Testis (tissue), 3 donors: ENCODE measurements around the gene FOXN3. TPM values are rescaled to one million over a fixed set of nuclear protein-coding genes. Genes with fewer than 3 reads are reported as not detected.

Experiments
- DNase-seq: peaks from one replicate; pipeline ENCODE4 v3.0.0-alpha.2; 2019
- H3K27ac ChIP-seq, 2 donors: fragments of 200-600 bp; sonication (generic); one replicate each; pipeline ENCODE4 v1.5.1; 2019
- H3K27me3 ChIP-seq: fragments of 200-600 bp; sonication (generic); one replicate; pipeline ENCODE4 v1.5.1; 2019
- H3K36me3 ChIP-seq: fragments of 200-600 bp; sonication (generic); one replicate; pipeline ENCODE4 v1.5.1; 2017; ENCODE audit warnings: low read depth; ENCODE audit errors: missing control alignments
- H3K4me1 ChIP-seq: fragments of 200-600 bp; sonication (generic); one replicate; pipeline ENCODE4 v1.5.1; 2019
- H3K4me3 ChIP-seq, 2 donors: fragments of 200-600 bp; sonication (generic); one replicate each; pipeline ENCODE4 v1.5.1; 2017 to 2019
- H3K9me3 ChIP-seq: fragments of 200-600 bp; sonication (generic); one replicate; pipeline ENCODE4 v1.5.1; 2017
- CTCF ChIP-seq, 3 experiments: fragments of 450-650 bp in 2 of 3; fragments of 200-600 bp in 1 of 3; sonication (generic) in 1 of 3; IDR thresholded peaks; one replicate each; pipeline ENCODE4 v1.5.1; 2016 to 2019; ENCODE audit warnings: antibody characterized with exemption in 3 of 3, mild to moderate bottlenecking in 2 of 3, moderate library complexity in 1 of 3
- POLR2A ChIP-seq: fragments of 450-650 bp; IDR thresholded peaks from one replicate; pipeline ENCODE4 v1.6.1; 2017; ENCODE audit warnings: antibody characterized with exemption, mild to moderate bottlenecking, moderate library complexity
- WGBS, 2 donors: methylation state at CpG; one replicate each; pipeline ENCODE4 v1.1.5; 2018; 5-methylcytosine and 5-hydroxymethylcytosine counted together
- intact Hi-C: fragments of 100-400 bp; cut with DNase I; formaldehyde crosslinking; loops from one replicate; pipeline ENCODE4 v1.15.1; 2023; ENCODE audit warnings: low total_unique reads
- polyA plus RNA-seq: library from polyadenylated mRNA; stranded (reverse); fragments of 350-450 nt; fragmentation: Illumina TruSeq; extraction: RNeasy Lipid Tissue Mini Kit (QIAGEN cat#74804); gene quantifications from one replicate; pipeline ENCODE4 v1.2.3, GENCODE V29; 2014; ENCODE audit warnings: low read depth, low replicate concordance; ENCODE audit not compliant: insufficient read depth
- total RNA-seq, 2 donors: library from RNA; depleted of rRNA; stranded (reverse); fragments of >200 nt; gene quantifications; one replicate each; pipeline ENCODE4 v1.2.3, GENCODE V29; 2016

FOXN3 gene
- total and polyA plus RNA-seq, 3 donors from 2014 or later: 40.7 to 103 (median 100) TPM

GRCh38 chr14:89268514-89268913 is 148.5 kb downstream of the FOXN3 start:
- Histone ChIP-seq H3K27me3 (no peaks in the 10 kb centered on the region), H3K4me1 (peaks cover 56% of the 10 kb centered on the region), H3K36me3 (no peaks in the 10 kb centered on the region), H3K4me3 (no peak overlapping the region), H3K9me3 (no peaks in the 10 kb centered on the region), H3K27ac (peak overlapping the region; percentile 64 to 74)
- intact Hi-C loops: no loop called here
- 39 to 84% methylated on average over 5 of the region's 5 CpGs for WGBS, 2 donors
- DNase-seq: peak; percentile 36
- TF ChIP-seq CTCF (IDR thresholded peaks at IDR 0.05): no peak
- TF ChIP-seq POLR2A: no peak

- Histone ChIP-seq H3K4me3 (no peak overlapping the region), H3K27me3 (no peaks in the 10 kb centered on the region), H3K36me3 (no peaks in the 10 kb centered on the region), H3K9me3 (no peaks in the 10 kb centered on the region), H3K4me1 (peaks cover 60% of the 10 kb centered on the region), H3K27ac (peak overlapping the region; percentile 64 to 74)
- no peak for DNase-seq
- intact Hi-C loops: no loop called here
- TF ChIP-seq CTCF (IDR thresholded peaks at IDR 0.05) (no peak), POLR2A (no peak)
- 88 to 90% methylated on average over 5 of the region's 5 CpGs for WGBS, 2 donors
Observed at GRCh38 chr14:89267656-89268055, 149.4 kb downstream of the FOXN3 start.

- peak overlapping the region; percentile 42 to 74 for H3K27ac ChIP-seq
- H3K4me1 ChIP-seq: peaks cover 65% of the 10 kb centered on the region
- H3K9me3 ChIP-seq: no peaks in the 10 kb centered on the region
- WGBS, 2 donors: 88% methylated on average over 7 of the region's 7 CpGs
- H3K27me3 ChIP-seq: no peaks in the 10 kb centered on the region
- H3K36me3 ChIP-seq: no peaks in the 10 kb centered on the region
- H3K4me3 ChIP-seq: no peak overlapping the region
- intact Hi-C loops: no loop called here
- no peak for DNase-seq
- no peak for TF ChIP-seq POLR2A
- TF ChIP-seq CTCF (IDR thresholded peaks at IDR 0.05): no peak
Observed at GRCh38 chr14:89267163-89267562, 149.9 kb downstream of the FOXN3 start.

GRCh38 chr14:89266754-89267153 is 150.3 kb downstream of the FOXN3 start:
- H3K4me1 ChIP-seq: peaks cover 69% of the 10 kb centered on the region
- WGBS, 2 donors: 90 to 91% methylated on average over 7 of the region's 7 CpGs
- H3K9me3 ChIP-seq: no peaks in the 10 kb centered on the region
- TF ChIP-seq CTCF (IDR thresholded peaks at IDR 0.05) (no peak), POLR2A (no peak)
- no peak overlapping the region for H3K4me3 ChIP-seq
- H3K27me3 ChIP-seq: no peaks in the 10 kb centered on the region
- intact Hi-C loops: no loop called here
- H3K27ac ChIP-seq: peak overlapping the region; percentile 11 to 66
- H3K36me3 ChIP-seq: no peaks in the 10 kb centered on the region
- no peak for DNase-seq

GRCh38 chr14:89265234-89265633 is 151.8 kb downstream of the FOXN3 start:
- H3K9me3 ChIP-seq: no peaks in the 10 kb centered on the region
- intact Hi-C loops: no loop called here
- DNase-seq: no peak

More at GRCh38 chr14:89265234-89265633, 151.8 kb downstream of the FOXN3 start:
- Histone ChIP-seq H3K4me1 (peaks cover 66% of the 10 kb centered on the region), H3K27ac (peak overlapping the region in 1 of 2 donors; percentile 66), H3K4me3 (no peak overlapping the region), H3K36me3 (no peaks in the 10 kb centered on the region), H3K27me3 (no peaks in the 10 kb centered on the region)
- TF ChIP-seq POLR2A: no peak
- no peak for TF ChIP-seq CTCF (IDR thresholded peaks at IDR 0.05)
- 80 to 83% methylated on average over 4 of the region's 4 CpGs for WGBS, 2 donors
